Caco-2 (cell line): ENCODE measurements around the gene CLEC2B. TPM values are rescaled to one million over a fixed set of nuclear protein-coding genes. Genes with fewer than 3 reads are reported as not detected.

Experiments
- BruUV-seq: library from RNA; stranded (reverse); fragments of 400-500 nt; replicated peaks from 2 replicates; lab custom pipeline; 2021; lab: Mats Ljungman, UMichigan
- CTCF ChIA-PET: fragments of 300-600 bp; sonication (Branson Sonifier 250); formaldehyde crosslinking; loops from one replicate; lab custom pipeline; 2022; ENCODE audit warnings: antibody characterized with exemption; lab: Charles Lee
- POLR2A ChIA-PET: fragments of 300-600 bp; sonication (Branson Sonifier 250); formaldehyde crosslinking; loops from one replicate; lab custom pipeline; 2022; ENCODE audit warnings: antibody characterized with exemption; lab: Charles Lee
- DNase-seq, 2 experiments: peaks; one replicate each; pipeline versions ENCODE4 v3.0.0 to v3.0.0-alpha.2; 2020 to 2022
- H3K27me3 ChIP-seq: replicated peaks from 2 replicates; pipeline ENCODE4 v1.6.0; 2011; ENCODE audit warnings: low read length; ENCODE audit not compliant: control insufficient read depth, insufficient read depth
- H3K36me3 ChIP-seq: 2 replicates; pipeline ENCODE4 v1.5.1; 2011; ENCODE audit warnings: low read length; ENCODE audit not compliant: control insufficient read depth, insufficient read depth
- H3K4me1 ChIP-seq: fragments of 250-450 bp; sonication (Bioruptor Pico); 2 replicates; pipeline ENCODE4 v1.5.1; 2020; ENCODE audit warnings: mild to moderate bottlenecking
- H3K4me3 ChIP-seq: 2 replicates; pipeline ENCODE4 v1.5.1; 2011; ENCODE audit warnings: low read depth, mild to moderate bottlenecking, control low read depth, low read length
- H3K9me3 ChIP-seq: fragments of 250-450 bp; sonication (Bioruptor Pico); 2 replicates; pipeline ENCODE4 v1.5.1; 2020; ENCODE audit warnings: mild to moderate bottlenecking, moderate library complexity
- H3K27ac Mint-ChIP-seq: one replicate; pipeline ENCODE4 v1.8.0; 2022; ENCODE audit warnings: mixed read lengths; ENCODE audit not compliant: unreplicated experiment
- H3K27me3 Mint-ChIP-seq: one replicate; pipeline ENCODE4 v1.8.0; 2022; ENCODE audit warnings: mixed read lengths; ENCODE audit not compliant: insufficient read depth, unreplicated experiment
- H3K36me3 Mint-ChIP-seq: one replicate; pipeline ENCODE4 v1.8.0; 2022; ENCODE audit warnings: mild to moderate bottlenecking, mixed read lengths; ENCODE audit not compliant: insufficient read depth, unreplicated experiment
- H3K4me1 Mint-ChIP-seq: one replicate; pipeline ENCODE4 v1.8.0; 2022; ENCODE audit warnings: low read depth, mixed read lengths; ENCODE audit not compliant: unreplicated experiment
- H3K4me3 Mint-ChIP-seq: one replicate; pipeline ENCODE4 v1.8.0; 2022; ENCODE audit warnings: mild to moderate bottlenecking, moderate library complexity, mixed read lengths; ENCODE audit not compliant: unreplicated experiment
- H3K9me3 Mint-ChIP-seq: one replicate; pipeline ENCODE4 v1.8.0; 2022; ENCODE audit warnings: mixed read lengths; ENCODE audit not compliant: unreplicated experiment
- intact Hi-C: fragments of 100-400 bp; cut with micrococcal nuclease; formaldehyde crosslinking; loops from one replicate; pipeline ENCODE4 v1.10.0; 2022; ENCODE audit not compliant: unreplicated experiment
- total RNA-seq: library from RNA; stranded (reverse); gene quantifications from 2 replicates; pipeline ENCODE4 v1.2.3, GENCODE V29; 2022
- TF ChIP-seq, protein P1 (sequence below), 2 experiments: fragments of 200-600 bp in 1 of 2; IDR thresholded peaks; 1 replicate in 1 of 2; 2 replicates in 1 of 2; pipeline versions ENCODE4 v1.5.1 to v1.8.0; 2011 to 2022; ENCODE audit warnings: antibody characterized with exemption in 1 of 2, control low read depth in 1 of 2, inconsistent platforms in 1 of 2, low read depth in 1 of 2, low read length in 1 of 2, mild to moderate bottlenecking in 1 of 2, moderate library complexity in 1 of 2; ENCODE audit not compliant: insufficient read depth in 1 of 2, severe bottlenecking in 1 of 2, unreplicated experiment in 1 of 2

Gene CLEC2B
- total RNA-seq, 1 experiment from 2014 or later, result not detected

DNA sequence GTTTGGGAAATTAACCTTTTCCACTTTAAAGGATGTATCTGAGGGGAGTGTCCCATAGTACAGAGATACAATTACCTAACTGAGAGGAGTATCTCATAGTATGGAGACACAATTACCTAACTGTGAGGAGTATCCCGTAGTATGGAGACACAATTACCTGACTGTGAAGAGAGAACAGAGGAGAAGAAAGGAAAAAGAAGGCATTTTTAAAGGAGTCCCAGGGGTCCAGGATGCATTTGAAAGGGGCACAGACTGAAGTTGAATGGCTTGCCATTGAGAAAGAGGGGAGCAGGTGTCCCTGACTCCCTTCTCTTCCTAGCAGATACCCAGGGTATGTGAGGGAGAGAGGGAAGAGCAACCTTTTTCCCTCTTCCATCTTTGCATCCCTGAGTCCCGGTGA lies 30.1 kb upstream of the CLEC2B start:
- Histone ChIP-seq H3K4me1 (no peaks in the 10 kb centered on the region), H3K36me3 (no peaks in the 10 kb centered on the region), H3K9me3 (peaks cover 6% of the 10 kb centered on the region; the same call in 1 of the 2 replicates), H3K4me3 (no peak overlapping the region), H3K27me3 (no peaks in the 10 kb centered on the region)
- Mint-ChIP-seq H3K4me1 (no peaks in the 10 kb centered on the region), H3K9me3 (peaks cover 18% of the 10 kb centered on the region), H3K36me3 (no peaks in the 10 kb centered on the region), H3K27ac (no peak overlapping the region), H3K4me3 (no peak overlapping the region), H3K27me3 (peaks cover 6% of the 10 kb centered on the region)
- TF ChIP-seq, protein P1, sequence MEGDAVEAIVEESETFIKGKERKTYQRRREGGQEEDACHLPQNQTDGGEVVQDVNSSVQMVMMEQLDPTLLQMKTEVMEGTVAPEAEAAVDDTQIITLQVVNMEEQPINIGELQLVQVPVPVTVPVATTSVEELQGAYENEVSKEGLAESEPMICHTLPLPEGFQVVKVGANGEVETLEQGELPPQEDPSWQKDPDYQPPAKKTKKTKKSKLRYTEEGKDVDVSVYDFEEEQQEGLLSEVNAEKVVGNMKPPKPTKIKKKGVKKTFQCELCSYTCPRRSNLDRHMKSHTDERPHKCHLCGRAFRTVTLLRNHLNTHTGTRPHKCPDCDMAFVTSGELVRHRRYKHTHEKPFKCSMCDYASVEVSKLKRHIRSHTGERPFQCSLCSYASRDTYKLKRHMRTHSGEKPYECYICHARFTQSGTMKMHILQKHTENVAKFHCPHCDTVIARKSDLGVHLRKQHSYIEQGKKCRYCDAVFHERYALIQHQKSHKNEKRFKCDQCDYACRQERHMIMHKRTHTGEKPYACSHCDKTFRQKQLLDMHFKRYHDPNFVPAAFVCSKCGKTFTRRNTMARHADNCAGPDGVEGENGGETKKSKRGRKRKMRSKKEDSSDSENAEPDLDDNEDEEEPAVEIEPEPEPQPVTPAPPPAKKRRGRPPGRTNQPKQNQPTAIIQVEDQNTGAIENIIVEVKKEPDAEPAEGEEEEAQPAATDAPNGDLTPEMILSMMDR (IDR thresholded peaks at IDR 0.05; ENCODE audit: insufficient read depth in 1 of 2, low read depth in 1 of 2, low read length in 1 of 2, severe bottlenecking in 1 of 2, unreplicated experiment in 1 of 2), result no peak
- intact Hi-C loops, result no loop called here
- POLR2A ChIA-PET, result no interaction called here
- CTCF ChIA-PET, result no interaction called here
- no TSS peak for BruUV-seq
- no peak for DNase-seq

DNA sequence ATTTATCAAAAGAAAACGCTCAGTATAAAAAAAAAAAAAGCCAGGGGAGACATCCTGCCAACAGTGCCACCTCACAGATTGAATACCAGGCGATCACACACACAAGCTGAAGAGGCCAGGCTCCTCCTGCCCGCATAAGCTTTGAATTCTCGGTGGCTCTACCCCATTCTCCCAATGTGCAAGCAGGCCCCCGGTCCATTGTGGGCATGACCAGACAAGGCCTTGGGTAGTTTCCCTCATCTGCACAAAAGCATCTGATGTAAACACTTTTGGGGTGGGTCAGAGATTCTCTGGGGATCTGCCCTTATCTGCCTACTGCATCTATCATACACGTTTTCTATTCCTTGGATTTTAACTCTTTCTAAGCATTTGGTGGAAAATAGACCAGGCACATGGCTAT lies 28.4 kb upstream of the CLEC2B start:
- BruUV-seq, result no TSS peak
- H3K4me3 Mint-ChIP-seq, result no peak overlapping the region
- CTCF ChIA-PET, result no interaction called here
- Histone ChIP-seq H3K27me3 (no peaks in the 10 kb centered on the region), H3K4me3 (no peak overlapping the region), H3K36me3 (no peaks in the 10 kb centered on the region), H3K9me3 (peaks cover 6% of the 10 kb centered on the region; the same call in 1 of the 2 replicates), H3K4me1 (no peaks in the 10 kb centered on the region)
- TF ChIP-seq, protein P1 (IDR thresholded peaks at IDR 0.05; ENCODE audit: insufficient read depth in 1 of 2, low read depth in 1 of 2, low read length in 1 of 2, severe bottlenecking in 1 of 2, unreplicated experiment in 1 of 2), result no peak
- H3K27me3 Mint-ChIP-seq, result peaks cover 16% of the 10 kb centered on the region
- POLR2A ChIA-PET, result no interaction called here
- H3K27ac Mint-ChIP-seq, result no peak overlapping the region
- H3K36me3 Mint-ChIP-seq, result no peaks in the 10 kb centered on the region
- no peak for DNase-seq
- intact Hi-C loops, result no loop called here
- no peaks in the 10 kb centered on the region for H3K4me1 Mint-ChIP-seq
- H3K9me3 Mint-ChIP-seq, result peaks cover 8% of the 10 kb centered on the region

DNA sequence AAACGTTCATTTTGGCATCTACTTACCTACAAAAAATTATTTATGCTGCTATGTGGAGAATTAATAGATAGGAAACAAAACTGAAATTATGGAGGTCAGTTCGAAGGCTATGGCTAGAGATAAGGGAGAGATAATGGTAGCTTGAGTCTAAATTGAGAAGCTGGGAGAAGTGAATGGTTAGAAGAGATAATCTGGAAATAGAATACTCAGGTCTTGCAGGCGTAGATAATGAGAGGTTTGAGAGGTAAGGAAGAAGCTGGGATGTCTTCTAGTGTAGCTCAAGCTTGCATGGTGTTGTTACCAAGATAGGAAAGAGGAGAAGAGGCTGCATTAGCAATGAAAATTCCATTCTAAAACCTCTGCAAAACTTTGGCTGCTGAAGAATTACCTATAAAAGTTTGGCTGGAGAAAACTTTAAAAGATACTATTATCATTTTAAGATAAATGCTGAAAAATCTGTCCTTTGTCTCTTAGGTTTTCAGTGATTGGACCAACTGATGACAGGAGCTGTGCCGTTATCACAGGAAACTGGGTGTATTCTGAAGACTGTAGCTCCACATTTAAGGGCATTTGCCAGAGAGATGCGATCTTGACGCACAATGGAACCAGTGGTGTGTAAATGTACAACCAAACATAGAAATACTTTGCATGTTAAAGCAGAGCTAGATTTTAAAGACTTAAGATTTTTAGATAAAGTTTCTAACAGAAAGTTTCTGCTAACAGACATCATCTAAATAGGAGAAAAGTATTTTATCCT lies 26.2 kb upstream of the CLEC2B start:
- H3K4me1 ChIP-seq, result no peaks in the 10 kb centered on the region
- Mint-ChIP-seq H3K27me3 (peaks cover 16% of the 10 kb centered on the region), H3K4me1 (no peaks in the 10 kb centered on the region), H3K9me3 (no peaks in the 10 kb centered on the region), H3K4me3 (no peak overlapping the region), H3K36me3 (no peaks in the 10 kb centered on the region), H3K27ac (no peak overlapping the region)
- BruUV-seq, result no TSS peak
- no peaks in the 10 kb centered on the region for H3K9me3 ChIP-seq
- H3K36me3 ChIP-seq, result no peaks in the 10 kb centered on the region
- ChIA-PET CTCF (no interaction called here), POLR2A (no interaction called here)
- H3K27me3 ChIP-seq, result no peaks in the 10 kb centered on the region
- DNase-seq, result no peak
- no peak overlapping the region for H3K4me3 ChIP-seq
- intact Hi-C loops, result no loop called here
- TF ChIP-seq, protein P1 (IDR thresholded peaks at IDR 0.05; ENCODE audit: insufficient read depth in 1 of 2, low read depth in 1 of 2, low read length in 1 of 2, severe bottlenecking in 1 of 2, unreplicated experiment in 1 of 2), result no peak
